ENCODE data around the gene CEP290.
"Not testable (repeated sequence)": the region's sequence is repeated elsewhere in the genome, so short reads cannot be mapped to it uniquely, and the experiment has no call there.

CEP290 gene

DNA sequence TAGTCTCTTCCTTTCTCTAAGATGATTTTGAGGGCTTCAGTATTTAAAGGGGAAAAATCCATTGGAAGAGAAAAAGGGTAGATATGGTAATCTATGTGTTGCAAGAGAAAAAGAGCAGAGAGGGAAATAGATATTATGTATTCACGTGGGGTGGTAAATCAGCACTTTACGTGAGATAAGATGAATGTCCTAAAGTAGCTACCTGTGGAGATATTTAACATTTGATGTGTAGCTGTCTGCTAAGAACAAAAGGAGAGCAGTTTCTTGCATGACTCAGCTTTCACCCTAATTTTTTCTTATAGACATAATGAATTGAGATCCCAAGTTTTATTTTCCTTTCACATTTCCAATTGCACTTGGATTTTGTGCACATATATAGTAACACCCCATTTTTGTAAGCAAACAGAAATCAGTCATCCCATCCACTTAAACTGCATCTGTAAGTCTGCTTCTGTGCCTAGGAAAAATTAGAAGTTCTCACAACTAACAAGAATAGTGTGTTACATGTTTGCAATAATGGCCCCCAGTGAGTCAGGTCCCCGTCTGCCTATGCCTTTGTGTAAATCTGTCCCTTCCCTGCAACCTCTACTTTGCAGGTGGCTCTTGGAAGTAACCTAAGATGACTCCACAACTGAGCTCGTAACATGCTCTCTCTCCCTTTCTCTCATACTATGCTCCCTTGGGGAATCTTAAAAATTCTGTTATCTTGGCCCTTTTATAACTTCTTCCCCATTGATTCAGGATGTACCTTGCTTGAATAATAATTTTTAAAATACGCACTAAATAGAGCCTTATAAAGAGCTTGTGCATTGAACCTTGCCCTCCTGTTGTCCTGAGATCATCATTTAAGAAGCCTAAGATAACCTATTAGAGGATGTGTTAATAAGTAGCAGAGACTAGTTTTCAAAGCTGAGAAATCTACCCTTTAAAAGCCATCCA is 3.9 kb upstream of the CEP290 start:
- no peak for DNase-seq (ENCODE audit: low read depth, low spot score)
- H3K27ac ChIP-seq, result peak overlapping the region; percentile 72

DNA sequence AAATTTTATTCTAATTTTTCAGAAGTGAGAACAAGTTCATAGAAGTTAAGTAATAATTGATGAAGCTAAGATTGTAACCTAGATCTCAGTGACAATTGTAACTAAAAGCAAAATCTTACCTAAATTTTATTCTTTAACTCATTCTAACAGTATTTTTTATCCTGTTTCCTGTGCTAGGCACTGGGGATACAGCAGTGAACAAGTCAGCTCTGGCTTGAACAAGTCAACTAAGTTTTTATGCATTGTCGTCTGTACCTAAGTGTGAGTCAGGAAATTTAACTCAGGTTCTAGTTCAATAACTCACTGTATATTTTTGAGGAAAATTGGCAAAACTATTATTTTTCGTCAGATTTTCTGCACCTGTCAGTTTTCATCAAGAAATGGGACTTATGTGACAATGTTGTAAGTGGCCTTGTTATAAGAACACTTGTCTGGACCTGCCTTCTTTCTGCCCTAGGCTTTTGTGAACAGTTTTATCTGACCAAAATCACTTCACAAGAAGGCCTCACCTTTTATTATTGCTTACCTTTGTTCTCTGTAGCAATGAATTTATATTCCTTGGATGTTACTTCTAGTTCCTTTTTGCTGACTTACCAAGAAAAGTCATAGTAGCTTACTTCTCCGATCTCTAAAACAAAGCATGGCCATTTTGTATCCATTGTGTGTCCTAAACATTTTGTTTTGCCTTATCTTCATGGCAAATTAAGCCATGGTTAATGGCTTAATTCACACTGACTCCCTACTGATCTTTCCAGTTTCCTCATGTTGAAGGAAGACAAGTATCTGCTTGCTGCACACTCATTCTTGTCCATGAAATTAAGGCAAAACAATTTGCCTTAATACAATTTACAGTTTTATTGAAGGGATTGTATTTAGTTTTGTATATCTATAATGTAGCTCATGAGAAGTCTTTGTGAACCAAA is 2.9 kb upstream of the CEP290 start:
- H3K27ac ChIP-seq, result peak overlapping the region; percentile 72
- no peak for DNase-seq (ENCODE audit: low read depth, low spot score)

DNA sequence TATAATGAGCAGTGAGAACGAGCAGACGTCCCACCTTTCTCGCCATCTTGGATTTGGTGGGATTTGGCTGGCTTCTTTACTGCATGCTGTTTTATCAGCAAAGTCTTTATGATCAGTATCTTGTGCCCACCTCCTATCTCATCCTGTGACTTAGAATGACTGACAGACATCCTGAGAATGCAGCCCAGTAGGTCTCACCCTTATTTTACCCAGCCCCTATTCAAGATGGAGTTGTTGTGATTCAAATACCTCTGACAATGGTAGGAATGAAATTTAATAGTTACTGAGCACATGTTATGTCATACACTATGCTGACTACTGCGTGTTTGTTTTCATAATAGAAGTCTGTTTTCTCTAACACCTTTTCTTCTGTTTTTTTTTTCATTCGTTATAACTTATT is 2.1 kb upstream of the CEP290 start:
- no peak for DNase-seq (ENCODE audit: low read depth, low spot score)
- H3K27ac ChIP-seq, result peak overlapping the region; percentile 72

DNA sequence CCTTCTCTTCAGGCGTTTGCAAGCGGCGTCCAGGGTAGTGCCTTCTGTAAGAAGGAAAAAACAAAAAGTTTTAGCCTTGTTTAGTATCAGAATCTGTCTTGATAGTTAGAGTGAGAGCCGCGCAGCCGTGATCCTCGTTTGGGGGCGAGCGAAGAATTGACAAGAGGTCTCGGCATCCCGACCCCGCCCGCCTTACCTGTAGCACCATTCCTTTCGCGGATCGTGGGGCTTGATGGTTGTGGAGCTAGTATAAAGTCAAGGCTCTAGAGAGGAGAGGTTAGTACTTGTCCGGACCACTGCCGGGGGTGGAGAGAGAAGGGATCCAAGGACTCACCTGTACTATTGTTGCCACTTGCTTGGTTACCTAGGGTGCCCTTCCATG is 713 bp upstream of the CEP290 start:
- no peak for DNase-seq (ENCODE audit: low read depth, low spot score)
- H3K27ac ChIP-seq, result peak overlapping the region; percentile 72

DNA sequence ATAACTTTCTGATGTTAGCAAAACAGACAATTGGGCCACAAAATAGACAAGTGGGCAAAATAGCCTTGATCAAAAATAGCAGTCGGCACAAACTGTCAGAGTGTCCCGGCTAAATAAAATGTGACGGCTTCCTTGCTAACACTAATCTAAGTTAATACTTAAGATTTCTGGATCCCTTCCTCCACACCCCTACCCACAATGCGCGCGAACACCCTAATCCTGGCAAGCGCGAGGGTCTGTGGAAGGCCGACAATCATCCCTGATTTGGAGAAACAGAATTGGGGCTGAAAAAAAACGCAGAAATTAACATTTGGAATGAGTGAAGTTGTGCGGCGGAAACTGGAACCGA is 489 bp downstream of the CEP290 start:
- H3K27ac ChIP-seq, result peak overlapping the region; percentile 72
- DNase-seq (ENCODE audit: low read depth, low spot score), result no peak

DNA sequence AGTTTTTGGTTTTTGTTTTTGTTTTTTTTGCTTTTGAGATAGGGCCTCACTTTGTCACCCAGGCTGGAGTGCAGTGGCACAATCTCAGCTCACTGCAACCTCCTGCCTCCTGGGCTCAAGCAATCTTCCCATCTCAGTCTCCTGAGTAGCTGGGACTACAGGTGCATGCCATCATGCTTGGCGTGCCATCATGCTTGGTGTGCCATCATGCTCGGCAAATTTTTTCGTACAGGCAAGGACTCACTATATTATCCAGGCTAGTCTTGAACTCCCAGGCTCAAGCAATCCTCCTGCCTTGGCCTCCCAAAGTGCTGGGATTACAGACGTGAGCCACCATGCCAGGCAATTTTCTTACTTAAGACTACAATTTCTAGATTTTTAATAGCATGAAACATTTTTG is 2.2 kb downstream of the CEP290 start:
- H3K27ac ChIP-seq; DNase-seq (ENCODE audit: low read depth, low spot score): not testable (repeated sequence)

DNA sequence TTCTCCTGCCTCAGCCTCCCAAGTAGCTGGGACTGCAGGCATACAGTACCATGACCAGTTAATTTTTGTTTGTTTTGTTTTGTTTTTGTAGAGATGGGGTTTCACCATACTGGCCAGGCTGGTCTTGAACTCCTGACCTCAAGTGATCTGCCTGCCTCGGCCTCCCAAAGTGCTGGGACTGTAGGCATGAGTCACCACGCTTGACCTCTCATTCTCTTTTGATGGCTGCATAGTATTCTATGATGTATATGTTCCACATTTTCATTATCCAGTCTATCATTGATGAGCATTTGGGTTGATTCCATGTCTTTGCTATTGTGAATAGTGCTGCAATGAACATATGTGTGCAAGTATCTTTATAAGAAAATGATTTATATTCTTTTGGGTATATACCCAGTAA is 8.7 kb downstream of the CEP290 start:
- not testable (repeated sequence) for DNase-seq (ENCODE audit: low read depth, low spot score); H3K27ac ChIP-seq

DNA sequence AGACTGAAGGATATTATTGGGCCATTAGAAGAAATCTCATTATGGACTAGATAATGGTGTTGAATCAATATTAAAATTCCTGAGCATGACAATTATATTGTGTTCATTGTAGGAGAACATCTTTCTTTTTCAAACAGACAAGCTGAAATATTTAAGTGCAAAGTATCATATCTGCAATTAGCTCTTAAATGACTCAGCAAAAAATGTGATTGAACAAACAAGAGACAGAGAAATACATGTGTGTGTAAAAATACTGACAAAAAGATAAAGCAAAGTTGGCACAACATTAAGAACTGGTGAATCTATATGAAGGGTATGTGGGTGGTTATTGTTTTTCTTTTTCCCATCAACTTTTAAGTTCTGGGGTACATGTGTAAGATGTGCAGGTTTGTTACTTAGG is 9.5 kb downstream of the CEP290 start:
- DNase-seq (ENCODE audit: low read depth, low spot score), result no peak
- H3K27ac ChIP-seq, result no peak overlapping the region

DNA sequence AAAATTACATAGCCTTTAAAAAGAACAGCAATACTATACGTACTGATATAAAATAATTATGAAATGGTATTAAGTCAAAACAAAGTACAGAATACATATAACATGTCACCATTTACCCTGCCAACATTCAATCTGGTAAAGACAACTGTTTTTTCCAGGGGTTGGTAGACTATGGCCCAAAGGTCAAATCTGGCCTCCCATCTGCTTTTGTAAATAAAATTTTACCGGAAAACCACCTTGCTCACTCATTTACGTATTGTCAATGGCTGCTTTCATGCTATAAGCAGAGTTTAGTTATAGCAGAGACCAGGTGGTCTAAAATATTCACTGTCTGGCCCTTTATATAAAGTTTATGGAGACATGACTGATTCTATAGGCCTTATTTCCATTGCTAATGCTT is 14.0 kb downstream of the CEP290 start:
- no peak for DNase-seq (ENCODE audit: low read depth, low spot score)
- H3K27ac ChIP-seq, result no peak overlapping the region

DNA sequence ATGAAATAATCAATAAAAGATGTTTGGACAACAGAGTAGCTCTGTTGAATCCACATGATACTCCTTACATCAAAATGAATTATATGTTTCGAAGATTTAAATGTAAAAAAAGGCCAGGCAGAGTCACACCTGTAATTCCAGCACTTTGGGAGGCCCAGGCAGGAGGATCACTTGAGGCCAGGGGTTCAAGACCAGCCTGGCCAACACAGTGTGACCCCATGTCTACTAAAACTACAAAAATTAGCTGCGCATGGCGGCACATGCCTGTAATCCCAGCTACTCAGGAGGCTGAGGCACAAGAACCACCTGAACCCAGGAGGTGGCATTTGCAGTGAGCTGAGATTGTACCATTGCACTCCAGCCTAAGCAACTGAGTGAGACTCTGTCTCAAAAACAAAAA is 14.8 kb downstream of the CEP290 start:
- no peak for DNase-seq (ENCODE audit: low read depth, low spot score)
- H3K27ac ChIP-seq, result no peak overlapping the region

DNA sequence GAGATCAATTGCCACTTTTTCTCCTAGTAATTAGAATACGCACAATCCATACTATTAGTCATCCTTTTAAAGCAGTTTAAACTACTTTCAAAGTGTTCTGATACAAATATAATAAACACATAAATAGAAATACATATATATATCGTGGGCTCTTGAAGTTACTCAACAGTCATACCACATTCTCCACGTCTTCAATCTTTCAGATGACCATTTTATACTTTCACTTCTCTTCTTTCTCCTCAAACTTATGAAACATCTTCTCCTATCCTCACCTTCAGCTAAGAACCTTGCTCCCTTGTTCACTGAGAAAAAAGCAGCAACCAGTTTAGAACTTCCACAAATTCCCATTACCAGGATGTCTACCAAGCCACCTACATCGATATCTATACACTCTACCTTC is 19.2 kb downstream of the CEP290 start:
- no peak for DNase-seq (ENCODE audit: low read depth, low spot score)
- H3K27ac ChIP-seq, result no peak overlapping the region

DNA sequence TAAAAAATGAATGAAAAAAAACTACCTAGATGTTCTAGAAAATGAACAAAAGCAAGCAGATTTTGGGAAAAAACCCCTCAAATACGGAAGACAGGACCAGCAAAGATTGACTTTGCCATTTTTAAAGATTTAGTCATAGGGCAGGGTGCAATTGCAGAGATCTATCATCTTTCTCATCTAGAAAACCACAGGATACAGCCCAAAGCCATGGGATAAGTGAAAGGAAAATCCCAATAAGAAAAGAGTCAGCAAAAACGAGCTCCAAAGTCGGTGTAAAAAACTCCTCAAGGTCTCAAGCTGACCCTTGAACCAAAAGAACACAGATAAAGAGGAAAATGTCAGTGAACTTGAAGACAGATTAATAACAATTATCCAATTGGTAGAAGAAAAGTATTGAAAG is 28.0 kb downstream of the CEP290 start:
- DNase-seq (ENCODE audit: low read depth, low spot score), result no peak
- no peak overlapping the region for H3K27ac ChIP-seq

DNA sequence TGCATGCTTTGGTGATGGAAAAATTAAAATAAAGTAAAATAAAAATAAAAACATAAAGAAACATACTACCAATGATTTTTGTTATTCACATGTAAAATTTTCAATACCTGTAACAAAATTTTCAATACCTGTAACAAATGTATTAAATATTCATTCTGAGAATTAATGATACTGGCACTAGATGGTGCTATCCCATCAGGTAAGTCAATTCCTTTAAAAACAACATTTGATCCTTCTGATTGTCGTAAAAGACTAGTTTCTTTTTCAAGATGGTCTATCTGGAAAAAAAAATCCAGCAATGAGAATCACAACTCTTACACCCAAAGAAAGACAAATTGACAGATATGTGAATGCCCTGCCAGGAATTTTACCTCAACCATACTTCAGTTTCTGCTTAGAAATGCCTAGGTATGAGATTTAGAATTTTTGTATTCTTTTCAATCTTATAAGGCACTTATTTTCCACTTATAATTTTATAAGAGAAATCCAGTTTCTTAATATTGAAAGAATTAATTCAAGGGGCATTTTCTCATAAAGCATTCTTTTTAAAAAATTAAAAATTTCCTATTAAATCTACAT is 30.7 kb downstream of the CEP290 start:
- no peak for DNase-seq (ENCODE audit: low read depth, low spot score)
- no peak overlapping the region for H3K27ac ChIP-seq

DNA sequence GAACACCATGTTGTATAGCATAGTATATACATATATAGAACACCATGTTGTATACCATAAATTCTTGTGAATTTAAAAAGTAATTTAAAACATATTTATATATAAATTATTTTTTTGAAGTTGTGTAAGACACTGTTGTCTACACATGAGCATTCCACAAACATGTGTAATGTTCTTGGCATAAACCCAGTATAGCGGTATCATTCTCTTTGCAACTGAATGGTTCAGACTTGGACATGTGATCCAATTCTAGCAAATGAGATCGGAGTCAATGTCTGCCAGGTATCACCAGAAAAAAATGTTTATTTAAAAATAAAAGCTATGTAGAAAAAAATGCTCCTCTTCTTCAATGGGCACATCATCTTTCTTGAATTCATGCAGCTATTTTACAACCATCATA is 33.9 kb downstream of the CEP290 start:
- no peak overlapping the region for H3K27ac ChIP-seq
- no peak for DNase-seq (ENCODE audit: low read depth, low spot score)

DNA sequence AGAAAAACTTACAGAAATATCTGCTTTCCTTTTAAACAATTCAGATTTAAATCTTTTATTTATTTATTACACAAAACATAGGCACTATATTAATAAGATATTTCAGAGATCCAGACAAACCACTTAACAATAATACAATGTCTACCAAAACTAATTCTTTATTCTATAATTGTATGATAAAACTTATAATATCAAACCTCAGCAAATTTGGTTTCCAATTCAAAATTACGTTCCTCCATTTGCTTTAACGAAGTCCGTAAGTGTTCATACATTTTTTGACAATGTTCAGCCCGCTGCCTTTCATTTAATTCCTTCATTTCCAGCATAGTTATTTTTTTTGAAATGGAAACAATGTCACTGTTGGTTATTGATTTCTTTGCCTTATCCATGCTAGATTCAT is 48.3 kb downstream of the CEP290 start:
- no peak for DNase-seq (ENCODE audit: low read depth, low spot score)
- H3K27ac ChIP-seq, result no peak overlapping the region

DNA sequence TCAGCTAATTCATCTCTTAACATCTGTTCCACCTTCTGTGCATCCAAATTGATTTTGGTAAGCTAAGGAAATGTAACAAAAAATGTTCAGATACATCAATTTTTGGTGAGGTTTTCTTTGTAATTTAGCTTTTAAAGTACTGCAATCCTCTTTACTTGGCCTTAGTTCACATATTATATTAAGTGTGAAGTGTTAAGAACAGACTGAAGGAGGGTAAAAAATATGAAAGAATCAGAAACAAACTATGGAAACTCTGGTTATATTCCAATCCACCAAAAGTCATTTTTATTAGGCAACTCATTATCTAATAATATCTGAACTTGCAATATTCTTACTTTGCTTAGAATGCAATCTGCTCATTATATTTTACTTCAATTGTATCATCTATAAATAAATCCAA is 49.1 kb downstream of the CEP290 start:
- H3K27ac ChIP-seq, result no peak overlapping the region
- no peak for DNase-seq (ENCODE audit: low read depth, low spot score)

DNA sequence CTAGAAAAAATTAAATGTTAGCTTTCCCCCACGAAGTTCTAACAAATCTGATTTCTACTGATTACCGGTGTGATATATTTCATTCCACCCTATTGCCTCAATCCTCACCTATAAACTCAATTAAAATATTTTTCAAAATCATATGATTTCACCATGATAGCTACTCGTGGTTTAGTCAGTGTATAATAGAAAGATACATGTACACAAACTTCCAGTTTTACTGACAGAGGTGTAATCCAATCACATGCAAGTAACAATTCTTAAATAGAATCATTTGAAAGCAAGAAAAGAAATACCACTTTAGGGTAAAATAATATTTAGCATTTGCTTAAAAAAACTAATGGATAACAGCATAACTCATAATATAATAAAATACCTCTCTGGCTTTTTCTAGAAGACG is 57.7 kb downstream of the CEP290 start:
- H3K27ac ChIP-seq, result no peak overlapping the region
- no peak for DNase-seq (ENCODE audit: low read depth, low spot score)

DNA sequence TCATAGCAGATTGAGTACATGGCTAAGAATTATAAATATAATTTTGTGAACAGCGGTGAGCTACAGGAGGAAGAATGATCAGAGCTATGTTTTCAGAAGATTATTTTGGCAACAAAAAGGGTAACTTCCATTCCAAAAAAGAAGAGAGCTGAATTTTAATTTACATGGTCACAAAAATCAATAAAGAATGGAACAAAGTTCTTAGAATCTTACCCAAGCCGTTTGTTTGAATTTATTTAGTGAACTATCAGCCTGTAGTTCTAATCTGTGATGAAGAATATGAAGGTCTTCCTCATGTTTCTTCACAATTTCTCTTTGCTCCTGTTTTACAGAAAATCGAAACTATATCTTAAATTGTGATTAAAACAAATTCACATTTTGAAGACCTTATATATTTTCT is 58.3 kb downstream of the CEP290 start:
- no peak overlapping the region for H3K27ac ChIP-seq
- DNase-seq (ENCODE audit: low read depth, low spot score), result no peak

DNA sequence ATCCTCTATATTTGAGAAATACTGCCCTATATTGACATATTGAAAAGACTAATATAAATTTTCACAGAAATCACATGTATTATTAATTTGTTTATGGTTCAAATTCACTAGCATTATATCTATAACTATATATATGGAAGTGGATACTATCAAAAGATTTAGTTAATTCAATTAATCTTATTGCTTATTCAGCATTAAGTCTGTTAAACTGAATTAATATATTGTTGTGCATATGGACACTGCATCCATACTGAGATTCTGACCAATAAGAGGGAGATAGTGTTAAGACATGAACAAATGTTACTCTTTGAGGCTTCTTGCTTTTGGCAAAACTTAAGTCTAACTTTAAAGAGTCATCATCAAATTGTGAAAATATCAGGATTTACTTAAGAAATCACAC is 60.6 kb downstream of the CEP290 start:
- no peak overlapping the region for H3K27ac ChIP-seq
- no peak for DNase-seq (ENCODE audit: low read depth, low spot score)

DNA sequence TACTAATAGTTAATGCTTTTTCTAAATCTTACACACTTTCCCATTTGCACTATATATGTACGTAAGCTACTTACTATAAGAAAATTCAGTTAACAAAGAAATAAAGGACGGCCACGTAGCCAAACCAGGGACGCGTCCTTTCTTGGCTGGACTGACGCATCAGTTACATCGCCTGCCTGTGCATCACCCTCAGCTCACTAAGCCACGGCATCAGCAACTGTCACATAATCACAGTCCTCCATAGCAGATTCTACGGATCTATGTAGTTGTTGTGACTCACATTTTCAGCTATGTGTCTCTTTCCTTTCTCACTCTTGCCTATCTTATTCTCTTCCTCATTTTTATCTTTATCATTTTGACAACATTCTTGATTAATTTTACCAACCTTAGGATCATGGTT is 74.6 kb downstream of the CEP290 start:
- H3K27ac ChIP-seq, result no peak overlapping the region
- no peak for DNase-seq (ENCODE audit: low read depth, low spot score)

DNA sequence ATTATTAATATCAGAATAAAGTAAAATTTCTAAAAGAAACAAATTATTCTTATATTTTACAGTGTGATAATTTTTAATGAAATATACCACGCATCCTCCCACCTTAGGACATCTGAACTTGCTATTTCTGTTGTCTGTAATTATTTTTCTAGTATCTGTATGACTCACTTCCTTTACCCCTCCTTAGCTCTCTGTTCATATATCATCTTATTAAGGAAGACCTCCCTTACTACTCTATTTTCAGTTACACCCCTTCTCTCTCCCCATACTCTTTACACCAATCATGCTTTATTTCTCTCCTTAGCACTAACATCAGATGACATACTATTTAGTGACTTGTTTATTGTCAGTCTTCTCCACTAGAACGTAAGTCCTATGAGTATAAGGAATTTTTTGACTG is 78.5 kb downstream of the CEP290 start:
- H3K27ac ChIP-seq, result no peak overlapping the region
- no peak for DNase-seq (ENCODE audit: low read depth, low spot score)

Data from epithelial cell of prostate (primary cell).